OCI-LY3 (cell line): ENCODE results near the gene FOXE1.

ENCODE experiments used
- EZH2phosphoT487 ChIP-seq: fragments of 200-600 bp; shearing (Covaris generic); IDR thresholded peaks from 2 replicates; pipeline ENCODE4 v1.6.1; 2018; ENCODE audit warnings: antibody characterized with exemption, mixed run types, low read depth
- TF ChIP-seq, protein P1 (sequence below): fragments of 200-600, 300-600 bp; sonication (generic); IDR thresholded peaks from 2 replicates; pipeline ENCODE4 v1.5.1; 2014; ENCODE audit warnings: antibody characterized with exemption, low read length, low read depth

DNA sequence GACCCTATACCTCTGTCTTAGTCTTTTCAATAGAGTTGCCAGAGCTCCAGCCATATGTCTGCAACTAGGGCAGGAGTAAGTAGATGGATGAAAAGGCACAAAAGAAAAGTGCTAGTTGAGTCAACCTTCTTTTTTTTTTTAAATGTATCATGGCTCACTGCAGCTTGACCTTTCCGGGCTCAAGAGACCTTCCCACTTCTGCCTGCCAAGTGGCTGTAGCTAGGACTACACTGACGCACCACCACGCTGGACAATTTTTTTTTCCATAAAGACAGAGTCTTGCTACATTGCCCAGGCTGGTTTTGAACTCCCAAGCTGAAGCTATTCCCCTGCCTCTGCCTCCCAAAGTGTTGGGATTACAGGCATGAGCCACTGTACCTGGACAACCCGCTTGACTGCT is 27.3 kb downstream of the FOXE1 start:
- TF ChIP-seq, protein P1, sequence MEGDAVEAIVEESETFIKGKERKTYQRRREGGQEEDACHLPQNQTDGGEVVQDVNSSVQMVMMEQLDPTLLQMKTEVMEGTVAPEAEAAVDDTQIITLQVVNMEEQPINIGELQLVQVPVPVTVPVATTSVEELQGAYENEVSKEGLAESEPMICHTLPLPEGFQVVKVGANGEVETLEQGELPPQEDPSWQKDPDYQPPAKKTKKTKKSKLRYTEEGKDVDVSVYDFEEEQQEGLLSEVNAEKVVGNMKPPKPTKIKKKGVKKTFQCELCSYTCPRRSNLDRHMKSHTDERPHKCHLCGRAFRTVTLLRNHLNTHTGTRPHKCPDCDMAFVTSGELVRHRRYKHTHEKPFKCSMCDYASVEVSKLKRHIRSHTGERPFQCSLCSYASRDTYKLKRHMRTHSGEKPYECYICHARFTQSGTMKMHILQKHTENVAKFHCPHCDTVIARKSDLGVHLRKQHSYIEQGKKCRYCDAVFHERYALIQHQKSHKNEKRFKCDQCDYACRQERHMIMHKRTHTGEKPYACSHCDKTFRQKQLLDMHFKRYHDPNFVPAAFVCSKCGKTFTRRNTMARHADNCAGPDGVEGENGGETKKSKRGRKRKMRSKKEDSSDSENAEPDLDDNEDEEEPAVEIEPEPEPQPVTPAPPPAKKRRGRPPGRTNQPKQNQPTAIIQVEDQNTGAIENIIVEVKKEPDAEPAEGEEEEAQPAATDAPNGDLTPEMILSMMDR: no peak
- no peak for TF ChIP-seq EZH2phosphoT487
